NCI-H2196 (cell line): ENCODE data around the gene PRKD2.
"Not testable (repeated sequence)": the region's sequence is repeated elsewhere in the genome, so short reads cannot be mapped to it uniquely, and the experiment has no call there.

ENCODE experiments used
- DNase-seq: peaks from one replicate; lab custom pipeline; 2025; ENCODE audit not compliant: unreplicated experiment; lab: John Stamatoyannopoulos, UW

The PRKD2 gene

DNA sequence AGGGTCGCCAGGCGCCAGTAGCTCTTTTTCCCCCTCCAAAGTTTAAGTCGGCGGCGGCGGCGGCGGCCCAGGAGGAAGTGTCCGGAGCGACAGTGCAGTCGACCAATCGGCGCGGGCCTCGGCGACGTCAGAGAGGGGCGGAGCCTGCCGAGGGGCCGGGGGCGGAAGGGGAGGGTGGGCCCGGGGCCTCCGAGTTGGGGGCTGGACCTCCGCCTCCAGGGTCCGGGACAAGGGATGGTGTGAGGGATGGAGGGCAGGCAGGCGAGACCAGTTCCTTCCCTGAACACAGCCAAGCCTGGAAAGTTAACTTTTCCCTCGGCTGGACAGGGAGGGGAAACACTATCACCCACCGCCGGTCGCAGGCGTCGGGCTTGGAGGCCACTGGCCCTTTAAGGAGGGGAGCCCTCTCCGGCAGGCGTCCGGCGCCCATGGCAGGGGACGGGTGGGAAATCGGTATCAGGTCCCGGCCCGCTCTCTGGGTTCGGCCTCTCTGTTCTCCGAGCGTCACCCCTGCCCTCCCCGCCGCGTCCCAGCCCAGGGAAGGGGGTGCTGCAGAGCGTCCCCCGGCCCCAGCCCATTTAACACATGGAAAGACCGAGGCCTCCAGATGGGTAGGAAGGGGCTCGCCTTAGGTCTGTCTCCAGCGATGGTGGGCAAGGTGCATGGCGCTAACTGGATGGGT is at the start of gene PRKD2:
Gene PRKD2, minus strand, starts transcription at position 81 of the 682 bp plus-strand sequence. CDS start 744 bp downstream, outside the sequence.
- DNase-seq: peak; percentile 71

DNA sequence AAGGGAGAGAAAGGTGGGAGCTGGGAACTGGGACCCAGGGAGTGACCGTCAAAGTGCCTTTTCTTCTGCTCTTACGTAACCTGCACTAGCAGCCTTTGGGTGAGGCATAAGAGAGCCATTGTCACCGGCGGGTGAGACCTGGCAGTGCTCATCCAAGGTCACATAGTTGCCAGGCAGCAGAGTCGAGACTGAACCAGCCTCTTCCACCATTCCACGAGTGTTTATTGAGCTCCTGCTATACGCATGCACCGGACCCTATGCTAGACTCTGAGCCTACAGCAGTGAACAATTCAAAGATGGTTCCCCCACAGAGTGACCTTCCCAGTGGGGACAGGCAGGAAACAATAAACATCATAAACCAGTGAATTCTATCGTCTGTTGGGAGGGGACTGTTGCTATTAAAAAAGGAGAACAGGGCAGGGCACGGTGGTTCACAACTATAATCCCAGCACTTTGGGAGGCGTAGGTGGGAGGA is 47.9 kb upstream of the PRKD2 start:
- DNase-seq: no peak

DNA sequence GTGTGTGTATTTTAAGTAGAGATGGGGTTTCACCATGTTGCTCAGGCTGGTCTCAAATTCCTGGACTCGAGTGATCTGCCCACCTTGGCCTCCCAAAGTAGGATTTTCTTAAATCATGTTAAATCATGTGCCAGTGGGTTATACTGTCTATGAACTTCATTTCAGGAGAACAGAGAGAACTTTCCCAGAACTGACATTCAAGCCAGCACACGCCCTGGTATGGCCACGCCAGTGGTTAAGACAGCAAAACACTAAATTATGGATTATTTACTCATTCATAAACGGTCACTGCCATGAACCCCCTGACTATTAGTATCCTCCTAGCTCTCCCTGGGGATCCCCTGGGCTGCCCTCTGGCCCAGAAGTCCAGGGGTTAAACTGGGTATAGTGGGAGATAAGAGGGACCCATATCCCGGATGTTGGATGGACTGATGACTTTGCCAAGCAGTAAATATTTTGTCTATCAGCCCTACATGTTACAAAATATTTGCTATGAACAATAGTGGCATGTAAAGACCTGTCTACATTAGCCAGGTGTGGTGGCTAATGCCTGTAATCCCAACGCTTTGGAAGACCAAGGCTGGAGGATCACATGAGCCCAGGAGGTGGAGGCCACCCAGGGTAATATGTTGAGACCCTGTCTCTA is 45.5 kb upstream of the PRKD2 start:
- no peak for DNase-seq

GRCh38 chr19:46761418-46761831 is 44.5 kb upstream of the PRKD2 start:
- no peak for DNase-seq

- not testable (repeated sequence) for DNase-seq
Observed at GRCh38 chr19:46760897-46761296, 44.0 kb upstream of the PRKD2 start.

GRCh38 chr19:46760363-46760762 is 43.4 kb upstream of the PRKD2 start:
- no peak for DNase-seq

GRCh38 chr19:46759817-46760333 is 43.0 kb upstream of the PRKD2 start:
- DNase-seq: no peak

GRCh38 chr19:46759206-46759605 is 42.3 kb upstream of the PRKD2 start:
- DNase-seq: no peak

DNA sequence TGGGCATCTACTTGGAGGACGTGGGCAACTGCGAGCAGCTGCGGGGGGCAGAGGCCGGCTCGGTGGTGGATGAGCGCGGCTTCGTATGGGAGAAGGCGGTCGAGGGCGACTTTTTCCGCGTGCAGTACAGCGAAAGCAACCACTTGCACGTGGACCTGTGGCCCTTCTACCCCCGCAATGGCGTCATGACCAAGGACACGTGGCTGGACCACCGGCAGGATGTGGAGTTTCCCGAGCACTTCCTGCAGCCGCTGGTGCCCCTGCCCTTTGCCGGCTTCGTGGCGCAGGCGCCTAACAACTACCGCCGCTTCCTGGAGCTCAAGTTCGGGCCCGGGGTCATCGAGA is 39.6 kb upstream of the PRKD2 start:
- no peak for DNase-seq

DNA sequence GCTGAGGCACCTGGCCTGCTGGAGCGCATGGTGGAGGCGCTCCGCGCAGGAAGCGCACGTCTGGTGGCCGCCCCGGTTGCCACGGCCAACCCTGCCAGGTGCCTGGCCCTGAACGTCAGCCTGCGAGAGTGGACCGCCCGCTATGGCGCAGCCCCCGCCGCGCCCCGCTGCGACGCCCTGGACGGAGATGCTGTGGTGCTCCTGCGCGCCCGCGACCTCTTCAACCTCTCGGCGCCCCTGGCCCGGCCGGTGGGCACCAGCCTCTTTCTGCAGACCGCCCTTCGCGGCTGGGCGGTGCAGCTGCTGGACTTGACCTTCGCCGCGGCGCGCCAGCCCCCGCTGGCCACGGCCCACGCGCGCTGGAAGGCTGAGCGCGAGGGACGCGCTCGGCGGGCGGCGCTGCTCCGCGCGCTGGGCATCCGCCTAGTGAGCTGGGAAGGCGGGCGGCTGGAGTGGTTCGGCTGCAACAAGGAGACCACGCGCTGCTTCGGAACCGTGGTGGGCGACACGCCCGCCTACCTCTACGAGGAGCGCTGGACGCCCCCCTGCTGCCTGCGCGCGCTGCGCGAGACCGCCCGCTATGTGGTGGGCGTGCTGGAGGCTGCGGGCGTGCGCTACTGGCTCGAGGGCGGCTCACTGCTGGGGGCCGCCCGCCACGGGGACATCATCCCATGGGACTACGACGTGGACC is 39.1 kb upstream of the PRKD2 start:
- no peak for DNase-seq

- DNase-seq: no peak
Observed at GRCh38 chr19:46755077-46755852, 38.4 kb upstream of the PRKD2 start.

DNA sequence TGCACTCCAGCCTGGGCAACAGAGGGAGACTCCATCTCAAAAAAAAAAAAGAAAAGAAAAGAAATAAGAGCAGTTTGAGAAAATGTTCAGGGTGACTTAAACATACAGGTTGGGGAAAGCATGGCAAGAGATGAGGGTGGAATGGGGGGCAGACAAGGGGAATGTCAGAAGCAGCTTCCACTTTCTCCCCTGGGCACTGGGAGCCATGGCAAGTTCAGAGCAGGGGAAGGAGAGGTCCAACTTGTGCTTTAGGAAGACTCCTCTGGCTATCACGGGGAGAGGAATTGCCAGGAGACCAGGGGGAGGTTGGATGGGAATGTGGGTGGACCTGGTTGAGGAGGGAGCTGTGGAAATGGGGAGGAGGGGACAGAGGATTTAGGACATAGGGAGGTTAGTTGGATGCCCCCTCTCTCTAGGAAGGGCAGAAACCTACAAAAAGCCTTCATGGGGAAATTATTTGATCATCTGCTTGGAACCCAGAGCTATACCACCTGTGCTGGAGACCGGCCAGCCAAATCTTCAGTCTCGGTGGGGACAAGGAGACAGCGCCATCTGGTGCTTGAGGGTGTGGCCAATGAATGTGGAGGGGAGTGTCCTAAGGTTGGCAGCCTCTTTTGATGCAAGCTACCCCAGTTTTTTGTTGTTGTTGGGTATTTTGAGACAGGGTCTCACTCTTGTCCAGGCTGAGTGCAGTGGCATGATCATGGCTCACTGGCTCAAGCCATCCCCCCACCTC is 36.7 kb upstream of the PRKD2 start:
- peak; percentile 73 for DNase-seq

DNA sequence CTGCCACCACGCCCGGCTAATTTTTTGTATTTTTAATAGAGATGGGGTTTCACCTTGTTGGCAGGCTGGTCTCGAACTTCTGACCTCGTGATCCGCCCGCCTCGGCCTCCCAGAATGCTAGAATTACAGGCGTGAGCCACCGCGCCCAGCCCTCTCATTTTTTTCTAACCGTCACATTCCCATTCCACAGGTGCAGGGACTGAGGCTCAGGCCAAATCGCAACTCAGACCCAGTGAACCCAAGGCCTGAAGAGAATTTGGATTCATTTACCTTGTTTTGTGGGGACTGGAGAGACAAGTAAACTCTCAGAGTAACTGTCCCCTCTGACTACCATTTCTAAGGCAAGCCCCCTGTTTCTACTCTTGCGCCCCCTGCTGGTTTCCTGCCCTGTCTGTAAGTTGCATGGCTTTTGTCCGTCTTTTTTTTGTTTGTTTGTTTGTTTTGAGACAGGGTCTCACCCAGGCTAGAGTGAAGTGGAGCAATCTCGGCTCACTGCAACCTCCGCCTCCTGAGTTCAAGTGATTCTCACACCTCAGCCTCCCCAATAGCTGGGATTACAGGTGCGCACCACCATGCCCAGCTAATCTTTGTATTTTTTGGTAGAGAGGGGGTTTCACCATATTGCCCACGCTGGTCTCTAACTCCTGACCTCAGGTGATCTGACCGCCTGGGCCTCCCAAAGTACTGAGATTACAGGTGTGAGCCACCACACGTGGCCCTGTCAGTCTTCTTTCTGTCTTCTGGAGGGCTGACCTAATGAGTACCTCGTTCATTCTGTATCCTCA is 31.6 kb upstream of the PRKD2 start:
- peak; percentile 18 for DNase-seq

DNA sequence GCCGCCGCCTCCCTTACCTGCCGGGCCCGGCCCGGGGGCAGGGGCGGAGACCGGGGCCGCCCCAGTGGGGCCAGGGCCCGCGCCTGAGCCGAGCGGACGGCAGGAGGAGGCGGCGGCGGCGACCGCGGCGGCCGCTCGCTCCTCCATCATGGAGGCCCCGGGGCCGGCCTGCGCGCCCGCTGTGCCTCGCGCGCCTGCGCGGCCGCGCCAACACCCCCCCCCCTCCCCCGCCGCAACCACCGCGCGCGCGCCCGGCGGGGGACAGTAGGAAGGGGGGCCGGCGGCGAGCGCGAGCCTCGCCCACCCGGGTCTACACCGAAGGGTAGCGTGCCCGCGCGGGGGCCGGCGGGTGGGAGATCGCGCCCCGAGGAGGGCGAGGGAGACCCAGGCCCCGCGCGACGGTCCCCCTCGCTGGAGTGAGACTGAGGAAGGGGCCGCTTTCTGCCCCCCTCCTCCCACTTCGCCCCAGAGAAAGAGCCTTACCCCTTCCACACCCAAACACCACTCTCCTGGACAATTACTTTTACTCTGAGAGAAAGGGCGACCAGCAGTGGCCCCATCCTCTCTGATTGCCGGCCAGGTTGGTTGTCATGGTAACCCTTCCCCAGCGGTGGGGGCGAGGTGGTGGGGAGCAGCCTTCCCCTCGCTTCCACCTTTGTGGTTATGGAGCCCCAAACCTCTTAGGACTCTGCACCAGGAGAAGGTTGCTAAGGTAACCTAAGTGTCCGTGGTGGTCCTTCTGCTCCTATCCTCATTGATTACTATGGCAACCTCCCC is 29.6 kb upstream of the PRKD2 start, which contains the start of gene STRN4:
Gene STRN4, minus strand, starts transcription at position 170 of the 777 bp plus-strand sequence. Its CDS starts 20 bp downstream, at position 150.
- peak; percentile 77 for DNase-seq

DNA sequence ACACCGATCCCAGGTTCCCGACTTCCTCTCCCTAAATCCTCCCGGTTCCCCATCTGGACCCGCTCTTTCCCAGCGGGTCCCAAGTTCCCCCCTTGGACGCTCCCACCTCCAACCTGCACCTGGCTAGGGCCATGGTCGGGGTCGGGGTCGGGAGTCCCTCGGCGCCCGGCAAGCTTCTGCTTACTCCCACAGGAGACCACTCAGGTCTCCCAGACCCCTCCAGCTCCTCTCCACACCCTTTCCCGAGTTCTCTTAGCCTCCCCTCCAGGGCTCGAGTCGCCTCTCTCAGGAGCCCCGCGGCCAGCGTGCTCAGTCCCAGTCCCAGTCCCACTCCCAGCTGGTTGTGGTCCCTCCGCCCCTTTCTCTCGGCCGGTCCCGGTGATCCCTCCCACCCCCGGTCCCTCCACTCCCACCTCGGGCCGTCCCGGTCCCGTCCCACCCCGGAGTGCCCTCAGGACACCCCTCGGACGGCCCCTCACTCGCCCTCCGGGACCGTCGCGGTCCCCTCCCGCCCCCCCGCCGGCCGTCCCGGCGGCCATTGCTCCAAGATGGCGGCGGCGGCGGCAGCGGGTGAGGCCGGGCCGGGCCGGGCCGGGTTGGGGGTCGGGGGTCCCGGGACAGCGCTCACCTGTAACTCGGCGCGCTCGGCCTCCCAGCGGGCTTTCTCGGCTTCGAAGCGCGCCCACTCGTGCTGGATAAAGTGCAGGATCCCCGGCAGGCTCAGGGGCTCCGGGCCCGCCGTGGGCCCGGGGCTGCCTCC is 28.8 kb upstream of the PRKD2 start, which contains the start of gene FKRP:
Gene FKRP, plus strand, starts transcription at position 537 of the 760 bp plus-strand sequence. CDS start 9,394 bp downstream, outside the sequence.
- DNase-seq: no peak

DNA sequence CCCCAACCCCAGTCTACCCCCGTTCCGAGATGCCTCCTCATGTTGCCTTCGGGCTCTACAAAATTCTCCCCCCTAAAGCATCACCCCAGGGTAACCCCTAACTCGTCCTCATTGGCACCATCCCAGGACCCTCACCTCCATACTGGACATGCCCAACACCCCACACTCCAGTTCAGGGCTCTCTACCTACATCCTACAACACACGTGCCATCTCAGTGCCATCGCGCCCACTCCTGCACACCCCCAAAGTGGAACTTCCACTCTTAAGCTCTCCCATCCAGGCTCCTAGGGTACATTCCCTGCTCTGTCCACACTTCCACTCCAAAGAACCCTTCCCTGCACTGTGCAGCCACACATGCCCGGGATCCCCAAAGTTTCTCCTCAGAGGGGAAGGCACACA is 28.1 kb upstream of the PRKD2 start:
- no peak for DNase-seq

DNA sequence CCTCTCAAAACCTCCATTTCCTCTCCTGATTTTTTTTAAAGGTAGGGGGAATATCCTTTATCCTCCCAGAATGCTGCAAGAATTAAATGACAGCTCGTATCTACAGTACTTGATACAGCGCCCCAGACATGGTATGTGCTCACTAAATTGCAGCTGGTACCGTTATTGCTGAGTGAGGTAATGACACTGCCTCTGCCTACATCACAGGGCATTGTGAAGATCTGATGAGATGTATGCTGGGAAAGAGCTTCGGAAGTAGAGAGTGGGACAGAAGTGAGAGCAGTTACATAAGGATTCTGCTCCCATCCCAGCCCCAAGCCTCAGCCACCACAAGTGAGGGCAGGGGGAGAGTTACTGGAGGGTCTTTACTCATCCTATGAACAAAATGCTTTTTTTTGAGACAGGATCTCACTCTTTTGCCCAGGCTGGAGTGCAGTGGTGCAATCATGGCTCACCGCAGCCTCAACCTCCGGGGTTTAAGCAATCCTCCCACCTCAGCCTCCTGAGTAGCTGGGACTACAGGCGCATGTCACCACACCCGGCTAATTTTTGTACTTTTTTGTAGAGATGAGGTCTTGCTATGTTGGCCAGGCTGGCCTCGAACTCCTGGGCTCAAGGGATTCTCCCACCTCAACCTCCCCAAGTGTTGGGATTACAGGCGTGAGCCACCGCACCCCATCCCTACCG is 27.2 kb upstream of the PRKD2 start:
- DNase-seq: no peak
